GM12891 (cell line): ENCODE data around the gene CD69.

Experiments used
- POLR2A ChIP-seq: IDR thresholded peaks from 2 replicates; pipeline ENCODE4 v1.6.1; 2011; ENCODE audit warnings: low read depth, low read length, control low read depth
- TAF1 ChIP-seq: IDR thresholded peaks from 2 replicates; pipeline ENCODE4 v1.6.1; 2011; ENCODE audit warnings: low read depth, low read length, control low read depth

GRCh38 chr12:9706086-9706685, 54.5 kb downstream of the CD69 start:
- TF ChIP-seq POLR2A (no peak), TAF1 (no peak)
